Activated CD8-positive, alpha-beta memory T cell treated with anti-CD3 and anti-CD28 coated beads for 4 hours (primary cell): ENCODE data around the gene CAP2.
A peak's percentile ranks its signal among the peaks of the same experiment; 100 is the strongest.
"Not testable (repeated sequence)": the region's sequence is repeated elsewhere in the genome, so short reads cannot be mapped to it uniquely, and the experiment has no call there.

Experiments
- DNase-seq, 2 donors: peaks; one replicate each; pipeline ENCODE4 v3.0.0-alpha.2; 2020; ENCODE audit warnings: low read depth in 2 of 2

Gene CAP2

DNA sequence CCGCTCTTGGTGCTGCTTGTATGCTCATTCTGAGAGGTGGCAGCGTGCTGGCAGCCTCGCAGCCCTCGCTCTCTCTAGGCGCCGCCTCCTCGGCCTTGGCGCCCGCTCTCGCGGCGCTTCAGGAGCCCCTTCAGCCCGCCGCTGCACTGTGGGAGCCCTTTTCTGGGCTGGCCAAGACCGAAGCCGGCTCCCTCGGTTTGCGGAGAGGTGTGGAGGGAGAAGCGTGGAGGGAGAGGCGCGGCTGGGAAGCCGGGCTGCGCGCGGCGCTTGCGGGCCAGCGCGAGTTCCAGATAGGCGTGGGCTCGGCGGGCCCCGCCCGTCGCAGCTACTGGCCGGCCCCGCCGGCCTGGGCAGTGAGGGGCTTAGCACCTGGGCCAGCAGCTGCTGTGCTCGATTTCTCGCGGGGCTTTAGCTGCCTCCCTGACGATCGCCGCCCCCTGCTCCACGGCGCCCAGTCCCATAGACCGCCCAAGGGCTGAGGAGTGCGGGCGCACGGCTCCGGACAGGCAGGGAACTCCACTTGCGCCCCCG lies 187.2 kb downstream of the CAP2 start:
- DNase-seq = no peak

DNA sequence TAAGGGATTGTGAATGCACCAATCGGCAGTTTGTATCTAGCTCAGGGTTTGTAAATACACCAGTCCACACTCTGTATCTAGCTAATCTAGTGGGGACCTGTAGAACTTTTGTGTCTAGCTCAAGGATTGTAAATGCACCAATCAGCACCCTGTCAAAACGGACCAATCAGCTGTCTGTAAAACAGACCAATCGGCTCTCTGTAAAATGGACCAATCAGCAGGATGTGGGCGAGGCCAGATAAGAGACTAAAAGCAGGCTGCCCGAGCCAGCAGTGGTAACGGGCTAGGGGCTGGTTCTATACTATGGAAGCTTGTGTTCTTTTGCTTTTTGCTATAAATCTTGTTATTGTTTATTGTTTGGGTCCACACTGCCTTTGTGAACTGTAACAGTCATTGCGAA lies 187.9 kb downstream of the CAP2 start:
- DNase-seq = not testable (repeated sequence)

DNA sequence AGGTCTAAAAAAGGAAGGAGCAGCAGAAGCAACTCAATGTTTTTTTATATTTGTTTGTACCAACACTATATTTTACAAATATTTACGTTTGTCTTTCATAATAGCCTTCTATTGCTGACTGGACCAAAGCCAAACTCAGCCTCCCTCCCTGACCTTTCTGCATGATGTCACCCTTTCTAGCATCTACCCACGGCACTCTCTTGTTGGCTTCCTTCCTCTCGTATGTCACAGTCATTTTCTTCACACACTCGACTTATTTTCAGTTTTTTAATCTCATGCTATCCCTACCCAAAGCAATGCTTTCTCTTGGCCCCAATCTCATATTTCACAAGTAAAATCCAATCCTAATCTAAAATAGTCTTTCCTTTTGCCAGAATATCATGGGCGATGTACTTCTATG lies 190.4 kb downstream of the CAP2 start:
- DNase-seq = no peak

- DNase-seq = no peak
Observed at GRCh38 chr6:17584241-17584803, 190.9 kb downstream of the CAP2 start.

DNA sequence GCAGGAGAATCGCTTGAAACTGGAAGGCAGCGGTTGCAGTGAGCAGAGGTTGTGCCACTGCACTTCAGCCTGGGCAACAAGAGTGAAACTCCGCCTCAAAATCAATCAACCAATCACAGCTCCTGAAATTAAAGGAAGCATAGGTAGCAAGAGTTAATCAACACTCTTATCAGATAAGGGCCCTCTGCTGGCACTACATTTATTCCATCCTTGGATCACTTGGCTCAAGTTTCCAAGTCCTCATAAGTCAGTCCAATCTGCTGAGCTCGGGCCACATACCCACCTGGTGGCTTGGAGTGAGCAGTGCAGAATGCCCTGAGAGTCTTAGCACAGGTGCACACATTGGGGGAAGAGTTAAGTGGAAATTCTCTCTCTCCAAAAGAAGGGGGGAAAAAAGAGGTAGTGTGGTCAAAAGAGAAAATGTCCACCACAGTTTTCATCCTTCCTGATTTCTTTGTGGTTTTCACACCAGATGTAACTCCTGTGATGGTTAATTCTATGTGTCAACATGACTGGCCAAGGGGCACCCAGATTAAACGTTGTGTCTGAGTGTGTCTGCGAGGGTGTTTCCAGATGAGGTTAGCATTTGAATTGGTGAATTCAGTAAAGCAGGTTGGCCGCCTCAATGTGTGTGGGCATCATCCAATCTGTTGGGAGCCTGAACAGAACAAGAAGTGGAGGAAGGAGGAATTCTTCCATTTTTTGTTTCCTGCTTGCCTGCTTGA lies 192.5 kb downstream of the CAP2 start:
- DNase-seq = no peak

- DNase-seq = not testable (repeated sequence)
Observed at GRCh38 chr6:17586623-17587022, 193.2 kb downstream of the CAP2 start.

DNA sequence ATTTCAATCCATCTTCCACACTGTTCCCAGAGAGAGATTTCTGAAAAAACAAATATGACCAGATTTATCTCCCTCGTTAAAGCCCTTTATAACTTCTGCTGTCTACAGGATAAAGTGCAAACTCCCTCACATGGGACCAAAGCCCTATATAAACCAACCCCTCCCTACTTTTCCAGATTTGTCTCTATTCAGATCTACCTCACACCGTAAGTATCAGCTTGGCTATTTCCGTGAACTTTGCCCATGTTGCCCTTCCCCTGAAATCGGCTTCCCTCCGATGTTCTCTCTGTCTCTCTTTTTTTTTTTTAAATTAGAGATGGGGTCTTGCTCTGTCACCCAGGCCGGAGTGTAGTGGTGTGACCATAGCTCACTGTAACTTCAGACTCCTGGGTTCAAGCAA lies 194.6 kb downstream of the CAP2 start:
- DNase-seq = no peak

- no peak for DNase-seq
Observed at GRCh38 chr6:17589406-17590096, 196.2 kb downstream of the CAP2 start.

- no peak for DNase-seq
Observed at GRCh38 chr6:17591287-17591686, 197.9 kb downstream of the CAP2 start.

DNA sequence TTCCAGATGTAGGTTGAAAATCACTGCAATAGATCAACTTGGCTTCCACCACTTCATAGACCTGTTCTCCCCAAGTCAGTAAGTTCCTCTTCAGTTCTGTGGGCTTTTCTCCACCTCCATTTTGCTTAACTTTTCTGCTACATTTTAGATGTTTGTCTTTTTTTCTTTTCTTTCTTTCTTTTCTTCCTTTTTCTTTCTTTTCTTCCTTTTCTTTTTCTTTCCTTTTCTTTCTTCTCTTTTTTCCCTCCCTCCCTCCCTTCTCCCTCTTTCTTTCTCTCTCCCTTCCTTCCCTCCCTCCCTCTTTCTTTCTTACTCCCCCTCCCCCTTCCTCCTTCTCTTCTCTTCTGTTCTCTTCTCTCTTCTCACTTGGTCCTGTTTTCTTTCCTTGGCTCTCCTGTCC lies 199.9 kb downstream of the CAP2 start:
- DNase-seq = no peak

GRCh38 chr6:17596085-17596484 lies 202.7 kb downstream of the CAP2 start:
- no peak for DNase-seq

DNA sequence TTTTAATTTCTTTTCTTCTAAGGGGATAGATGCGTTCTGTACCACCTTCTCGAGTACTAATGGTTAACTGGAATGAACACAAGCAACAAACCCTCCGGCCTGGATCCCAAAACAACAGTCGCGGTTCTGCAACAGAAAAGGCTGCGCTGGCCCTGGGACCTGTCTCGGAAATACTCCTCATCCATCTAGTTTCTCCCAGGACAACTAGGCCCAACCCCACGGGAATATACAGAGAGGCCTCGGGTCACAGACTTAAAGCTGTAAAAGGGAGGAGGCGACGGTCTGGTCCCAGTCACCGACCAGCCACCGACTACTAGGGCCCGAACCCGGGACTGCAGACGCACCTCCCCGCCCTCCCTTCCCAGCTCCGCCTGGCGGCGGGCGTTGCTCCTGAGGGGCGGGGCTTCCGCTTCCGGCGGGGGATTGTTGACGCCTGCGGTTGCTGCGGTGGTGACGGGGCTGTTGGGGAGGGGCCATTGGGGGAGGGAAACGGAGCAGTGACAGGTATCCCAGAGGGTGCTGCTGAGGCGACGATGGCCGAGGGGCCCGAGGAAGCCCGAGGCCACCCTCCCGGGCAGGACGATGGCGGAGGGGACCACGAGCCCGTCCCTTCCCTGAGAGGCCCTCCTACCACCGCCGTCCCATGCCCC lies 206.6 kb downstream of the CAP2 start, which contains the start of gene FAM8A1:
Gene FAM8A1 (plus strand): TSS at position 426 of the 650 bp plus-strand sequence. CDS start 108 bp downstream, at position 534.
- peak; percentile 91 to 93 for DNase-seq

- DNase-seq = peak in 1 of 2 donors; percentile 7
Observed at GRCh38 chr6:17600527-17601385, 207.4 kb downstream of the CAP2 start.

DNA sequence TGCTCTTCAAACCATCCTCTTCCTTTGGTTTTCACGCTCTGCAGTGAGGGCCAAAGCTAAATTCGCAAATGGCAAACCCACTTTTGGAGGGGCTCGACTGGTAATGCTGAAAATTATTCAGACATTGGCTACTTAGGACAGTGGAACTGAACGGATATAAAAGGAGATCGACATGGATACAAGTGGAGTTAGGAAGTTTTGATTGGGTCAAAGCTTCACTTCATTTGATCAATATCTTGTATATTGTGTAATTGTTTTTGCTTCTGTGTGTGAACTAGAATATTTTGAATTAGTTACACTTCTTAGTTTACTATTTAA lies 207.9 kb downstream of the CAP2 start:
- DNase-seq = no peak

DNA sequence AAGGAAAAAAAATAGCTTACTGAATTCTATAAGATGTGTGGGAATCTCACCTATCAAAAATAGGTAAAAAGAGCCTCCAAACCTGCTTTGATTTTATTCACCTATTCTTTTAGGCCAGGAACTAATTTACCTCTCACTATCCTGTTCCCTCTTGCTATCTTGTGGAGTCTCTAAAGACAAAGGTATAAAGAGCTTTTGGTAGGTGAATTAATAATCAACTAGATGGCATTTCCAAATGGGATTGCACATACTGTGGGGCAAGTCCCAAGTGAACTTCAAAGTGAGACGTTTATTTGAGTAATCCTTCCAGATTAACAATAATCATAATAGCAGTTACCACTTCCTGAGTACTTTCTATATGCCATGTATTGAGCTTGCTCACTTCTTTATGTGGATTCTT lies 209.5 kb downstream of the CAP2 start:
- DNase-seq = no peak

DNA sequence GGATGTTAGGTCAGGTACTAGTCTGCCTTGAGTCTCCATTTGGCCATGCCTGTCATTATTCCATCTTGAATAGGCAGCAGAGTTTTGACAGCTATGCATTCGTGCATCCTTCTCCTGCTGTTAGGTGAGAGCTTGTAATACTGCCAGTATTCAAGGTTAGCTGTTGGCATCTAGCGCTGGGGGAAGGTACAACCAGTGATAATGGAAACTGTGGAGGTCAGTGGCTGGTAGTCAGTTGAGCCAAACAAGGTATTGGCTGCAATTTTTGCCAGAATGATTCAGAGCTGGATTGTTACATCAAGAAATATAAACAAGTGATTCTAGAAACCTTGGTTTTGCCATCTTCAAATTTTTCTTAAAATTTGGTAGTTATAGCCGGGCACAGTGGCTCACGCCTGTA lies 213.2 kb downstream of the CAP2 start:
- DNase-seq = no peak
